ENCODE results near the gene CHD9NB.
"Not testable (repeated sequence)": the region's sequence is repeated elsewhere in the genome, so short reads cannot be mapped to it uniquely, and the experiment has no call there.

Gene CHD9NB

GRCh38 chr16:53078765-53079485 is 26.2 kb upstream of the CHD9NB start:
- in situ Hi-C loops (cut with MboI; ENCODE audit: low sequenced_read_pairs, unreplicated experiment): no loop called here
- no peak for TF ChIP-seq CTCF (IDR thresholded peaks at IDR 0.05; ENCODE audit: borderline replicate concordance, control extremely low read depth, extremely low read depth, insufficient read depth, missing control alignments)
- DNase-seq (ENCODE audit: low spot score): no peak

GRCh38 chr16:53078247-53078646 is 25.6 kb upstream of the CHD9NB start:
- in situ Hi-C loops (cut with MboI; ENCODE audit: low sequenced_read_pairs, unreplicated experiment): no loop called here
- TF ChIP-seq CTCF (IDR thresholded peaks at IDR 0.05; ENCODE audit: borderline replicate concordance, control extremely low read depth, extremely low read depth, insufficient read depth, missing control alignments): no peak
- DNase-seq (ENCODE audit: low spot score): no peak

- DNase-seq (ENCODE audit: low spot score); in situ Hi-C loops (cut with MboI; ENCODE audit: low sequenced_read_pairs, unreplicated experiment): not testable (repeated sequence)
Measured at GRCh38 chr16:53075461-53075860, 22.8 kb upstream of the CHD9NB start.

DNA sequence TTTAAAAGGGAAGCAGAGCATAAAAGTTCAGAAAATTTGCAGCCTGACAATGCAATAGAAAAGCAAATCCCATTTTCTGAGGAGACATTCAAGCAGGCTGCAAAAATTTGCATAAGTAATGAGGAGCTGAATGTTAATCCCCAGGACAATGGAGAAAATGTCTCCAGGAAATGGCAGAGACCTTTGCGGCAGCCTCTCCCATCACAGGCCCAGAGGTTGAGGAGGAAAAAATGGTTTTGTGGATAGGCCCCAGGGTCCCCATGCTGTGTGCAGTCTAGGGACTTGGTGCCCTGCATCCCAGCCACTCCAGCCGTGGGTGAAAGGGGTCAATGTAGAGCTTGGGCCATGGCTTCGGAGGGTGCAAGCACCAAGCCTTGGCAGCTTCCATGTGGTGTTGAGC is 21.6 kb upstream of the CHD9NB start:
- in situ Hi-C loops (cut with MboI; ENCODE audit: low sequenced_read_pairs, unreplicated experiment); DNase-seq (ENCODE audit: low spot score): not testable (repeated sequence)

- no peak for TF ChIP-seq CTCF (IDR thresholded peaks at IDR 0.05; ENCODE audit: borderline replicate concordance, control extremely low read depth, extremely low read depth, insufficient read depth, missing control alignments)
- in situ Hi-C loops (cut with MboI; ENCODE audit: low sequenced_read_pairs, unreplicated experiment): no loop called here
- DNase-seq (ENCODE audit: low spot score): no peak
Measured at GRCh38 chr16:53073022-53073421, 20.3 kb upstream of the CHD9NB start.

DNA sequence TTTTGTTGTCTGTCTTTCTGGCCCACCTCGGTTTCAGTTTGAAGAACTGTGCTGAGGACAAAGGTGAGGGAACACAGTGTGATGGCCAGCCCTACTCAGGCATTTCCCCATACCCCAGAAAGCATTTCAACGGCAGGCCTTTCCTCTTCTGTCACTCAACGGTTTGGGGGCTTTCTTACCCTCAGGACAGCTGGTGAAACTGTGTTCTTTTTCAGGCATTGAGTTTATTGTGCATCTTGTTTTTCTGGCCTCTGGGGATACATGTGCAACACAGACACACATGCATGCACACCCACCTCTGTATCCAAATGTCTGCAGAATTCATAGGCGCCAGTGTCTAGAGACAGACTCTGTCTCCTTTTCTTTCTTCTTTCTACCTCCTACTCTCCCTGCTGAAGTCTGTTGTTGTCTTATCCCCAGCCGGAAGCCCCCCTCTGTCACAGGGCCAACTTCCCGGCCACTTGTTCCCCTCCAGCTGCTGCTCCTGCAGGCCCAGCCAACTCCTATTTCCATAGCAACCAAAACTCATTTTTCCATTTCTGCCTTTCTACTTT is 19.1 kb upstream of the CHD9NB start:
- no peak for TF ChIP-seq CTCF (IDR thresholded peaks at IDR 0.05; ENCODE audit: borderline replicate concordance, control extremely low read depth, extremely low read depth, insufficient read depth, missing control alignments)
- in situ Hi-C loops (cut with MboI; ENCODE audit: low sequenced_read_pairs, unreplicated experiment): no loop called here
- peak; percentile 48 for DNase-seq (ENCODE audit: low spot score)

GRCh38 chr16:53069772-53070171 is 17.1 kb upstream of the CHD9NB start:
- in situ Hi-C loops (cut with MboI; ENCODE audit: low sequenced_read_pairs, unreplicated experiment): loop anchor here (10.0 kb wide), 1 partner anchor 55 kb away; no protein-coding TSS in a partner anchor

More at GRCh38 chr16:53069772-53070171, 17.1 kb upstream of the CHD9NB start:
- no peak for DNase-seq (ENCODE audit: low spot score)
- TF ChIP-seq CTCF (IDR thresholded peaks at IDR 0.05; ENCODE audit: borderline replicate concordance, control extremely low read depth, extremely low read depth, insufficient read depth, missing control alignments): no peak
